GM23338 (cell line): ENCODE results near the gene EVI5. TPM values are rescaled to one million over a fixed set of nuclear protein-coding genes. Genes with fewer than 3 reads are reported as not detected.

Experiments
- ATAC-seq: fragments of 200-7000 bp; cut with Tn5 transposase; 3 replicates; pipeline ENCODE4 v1.9.1; 2020
- DNase-seq: peaks from one replicate; pipeline ENCODE4 v3.0.0-alpha.2; 2015; ENCODE audit warnings: low spot score
- H2AFZ ChIP-seq: fragments of 200-600 bp; sonication (generic); 2 replicates; pipeline ENCODE4 v1.8.0; 2016; ENCODE audit warnings: antibody characterized with exemption, mild to moderate bottlenecking, moderate library complexity
- H3F3A ChIP-seq: fragments of 200-600 bp; sonication (generic); replicated peaks from 2 replicates; pipeline ENCODE4 v1.8.0; 2017; ENCODE audit warnings: antibody characterized with exemption, mixed run types, low read depth
- H3K27ac ChIP-seq: fragments of 200-600 bp; sonication (generic); 2 replicates; pipeline ENCODE4 v1.6.1; 2016; ENCODE audit warnings: low read depth
- H3K27me3 ChIP-seq: fragments of 200-600 bp; sonication (generic); 2 replicates; pipeline ENCODE4 v1.8.0; 2016; ENCODE audit warnings: mild to moderate bottlenecking, mixed run types, moderate library complexity; ENCODE audit not compliant: insufficient read depth
- H3K36me3 ChIP-seq: fragments of 200-600 bp; sonication (generic); 2 replicates; pipeline ENCODE4 v1.8.0; 2016; ENCODE audit warnings: mild to moderate bottlenecking; ENCODE audit not compliant: insufficient read depth
- H3K4me1 ChIP-seq: fragments of 200-600 bp; sonication (generic); 2 replicates; pipeline ENCODE4 v1.8.0; 2016; ENCODE audit warnings: mild to moderate bottlenecking, moderate library complexity; ENCODE audit not compliant: insufficient read depth
- H3K4me2 ChIP-seq: fragments of 200-600 bp; sonication (generic); 2 replicates; pipeline ENCODE4 v1.7.1; 2017; ENCODE audit warnings: mixed run types
- H3K4me3 ChIP-seq: fragments of 200-600 bp; sonication (generic); 2 replicates; pipeline ENCODE4 v1.6.1; 2016; ENCODE audit warnings: mixed run types
- H3K79me2 ChIP-seq: fragments of 200-600 bp; sonication (generic); replicated peaks from 2 replicates; pipeline ENCODE4 v1.8.0; 2017; ENCODE audit warnings: mild to moderate bottlenecking; ENCODE audit not compliant: insufficient read depth
- H3K9me2 ChIP-seq: fragments of 200-600 bp; sonication (generic); 2 replicates; pipeline ENCODE4 v1.8.0; 2017; ENCODE audit not compliant: insufficient read depth
- H4K20me1 ChIP-seq: fragments of 200-600 bp; sonication (generic); replicated peaks from 2 replicates; pipeline ENCODE4 v1.8.0; 2017; ENCODE audit warnings: mild to moderate bottlenecking; ENCODE audit not compliant: insufficient read depth
- H3K27ac Mint-ChIP-seq: 2 replicates; pipeline ENCODE4 v1.8.0; 2020; ENCODE audit warnings: inconsistent platforms, mild to moderate bottlenecking, moderate library complexity, mixed read lengths
- H3K27me3 Mint-ChIP-seq: 3 replicates; pipeline ENCODE4 v1.8.0; 2022; ENCODE audit warnings: low read depth, mild to moderate bottlenecking, moderate library complexity, mixed read lengths, inconsistent platforms; ENCODE audit not compliant: insufficient read depth, poor library complexity
- H3K36me3 Mint-ChIP-seq: 3 replicates; pipeline ENCODE4 v1.8.0; 2021; ENCODE audit warnings: low read depth, mild to moderate bottlenecking, inconsistent platforms, moderate library complexity, mixed read lengths
- H3K4me1 Mint-ChIP-seq: 3 replicates; pipeline ENCODE4 v1.8.0; 2020; ENCODE audit warnings: mild to moderate bottlenecking, inconsistent platforms, mixed read lengths
- H3K4me3 Mint-ChIP-seq: 3 replicates; pipeline ENCODE4 v1.8.0; 2021; ENCODE audit warnings: moderate library complexity, mild to moderate bottlenecking, inconsistent platforms, mixed read lengths
- H3K9me3 Mint-ChIP-seq: 3 replicates; pipeline ENCODE4 v1.8.0; 2020; ENCODE audit warnings: moderate library complexity, mild to moderate bottlenecking, inconsistent platforms, mixed read lengths
- CREB1 ChIP-seq: fragments of 250-450 bp; sonication (Bioruptor Pico); IDR thresholded peaks from 2 replicates; pipeline ENCODE4 v1.5.0; 2020; ENCODE audit warnings: low read depth, mild to moderate bottlenecking, moderate library complexity
- CTCF ChIP-seq, 2 experiments: fragments of 200-600 bp in 1 of 2; sonication (generic) in 1 of 2; conservative IDR thresholded peaks; 2 replicates each; pipeline versions ENCODE4 v1.5.1 to v1.6.1; 2016 to 2017; ENCODE audit warnings: antibody characterized with exemption in 2 of 2, low read depth in 2 of 2, mild to moderate bottlenecking in 2 of 2, moderate library complexity in 1 of 2
- ETS1 ChIP-seq: IDR thresholded peaks from 2 replicates; pipeline ENCODE4 v1.6.1; 2016; ENCODE audit warnings: antibody characterized with exemption
- EZH2 ChIP-seq: fragments of 200-600 bp; sonication (generic); IDR thresholded peaks from one replicate; pipeline ENCODE4 v1.8.0; 2017; ENCODE audit warnings: antibody characterized with exemption, mild to moderate bottlenecking, low read depth; ENCODE audit not compliant: unreplicated experiment
- EZH2phosphoT487 ChIP-seq: fragments of 200-600 bp; sonication (generic); IDR thresholded peaks from one replicate; pipeline ENCODE4 v1.8.1; 2018; ENCODE audit warnings: antibody characterized with exemption; ENCODE audit not compliant: unreplicated experiment
- JUNB ChIP-seq: IDR thresholded peaks from one replicate; pipeline ENCODE4 v1.6.1; 2016; ENCODE audit warnings: antibody characterized with exemption; ENCODE audit not compliant: unreplicated experiment
- NANOG ChIP-seq: IDR thresholded peaks from 2 replicates; pipeline ENCODE4 v1.6.1; 2016; ENCODE audit warnings: antibody characterized with exemption, borderline replicate concordance
- POLR2AphosphoS5 ChIP-seq: IDR thresholded peaks from 2 replicates; pipeline ENCODE4 v1.6.1; 2016; ENCODE audit warnings: antibody characterized with exemption, low read depth
- REST ChIP-seq: IDR thresholded peaks from one replicate; pipeline ENCODE4 v1.6.1; 2018; ENCODE audit warnings: antibody characterized with exemption; ENCODE audit not compliant: unreplicated experiment
- STAT1 ChIP-seq: IDR thresholded peaks from one replicate; pipeline ENCODE4 v1.6.1; 2016; ENCODE audit warnings: antibody characterized with exemption; ENCODE audit not compliant: unreplicated experiment
- ZNF114 ChIP-seq: fragments of 250-450 bp; sonication (Bioruptor Pico); IDR thresholded peaks from 2 replicates; pipeline ENCODE4 v1.5.0; 2020; ENCODE audit warnings: mild to moderate bottlenecking, moderate library complexity
- ZNF331 ChIP-seq: fragments of 250-450 bp; sonication (Bioruptor Pico); IDR thresholded peaks from 2 replicates; pipeline ENCODE4 v1.5.0; 2020; ENCODE audit warnings: low read depth, mild to moderate bottlenecking, moderate library complexity
- ZNF462 ChIP-seq: fragments of 250-450 bp; sonication (Bioruptor Pico); IDR thresholded peaks from 2 replicates; pipeline ENCODE4 v1.5.0; 2020; ENCODE audit warnings: mild to moderate bottlenecking, moderate library complexity
- polyA plus RNA-seq: library from polyadenylated mRNA; unstranded; fragments of >200 nt; fragmentation: Nextera tagmentation; extraction: Ambion mirVana; gene quantifications from 2 replicates; pipeline ENCODE4 v1.2.1, GENCODE V29; 2016
- total RNA-seq: library from RNA; depleted of rRNA; stranded (reverse); fragments of >200 nt; shearing (Covaris generic); gene quantifications from 2 replicates; pipeline ENCODE4 v1.2.3, GENCODE V29; 2014

Gene EVI5
- total and polyA plus RNA-seq, 2 experiments from 2014 or later: 15.6 to 24.8 TPM

- H3K27ac Mint-ChIP-seq: peak overlapping the region; percentile 95
- H3K9me3 Mint-ChIP-seq: no peaks in the 10 kb centered on the region
- no peak overlapping the region for H2AFZ ChIP-seq
Observed at GRCh38 chr1:92792340-92792782, 7.5 kb upstream of the EVI5 start.

More at GRCh38 chr1:92792340-92792782, 7.5 kb upstream of the EVI5 start:
- H3F3A ChIP-seq: no peaks in the 10 kb centered on the region
- Mint-ChIP-seq H3K27me3 (no peaks in the 10 kb centered on the region), H3K4me3 (peak overlapping the region; percentile 65), H3K4me1 (peaks cover 17% of the 10 kb centered on the region), H3K36me3 (no peaks in the 10 kb centered on the region)
- no peaks in the 10 kb centered on the region for H3K9me2 ChIP-seq
- TF ChIP-seq REST (no peak), JUNB (no peak), EZH2 (no peak), POLR2AphosphoS5 (no peak), ZNF331 (CRISPR knock-in tag) (no peak), NANOG (no peak), CREB1 (CRISPR knock-in tag) (no peak), STAT1 (no peak), ETS1 (no peak), CTCF (conservative IDR thresholded peaks at IDR 0.05; ENCODE audit: low read depth in 2 of 2) (no peak), EZH2phosphoT487 (no peak), ZNF114 (CRISPR knock-in tag) (no peak), ZNF462 (CRISPR knock-in tag) (no peak)
- H3K27me3 ChIP-seq: no peaks in the 10 kb centered on the region
- peak overlapping the region; percentile 6 for H3K4me2 ChIP-seq
- H3K79me2 ChIP-seq: no peaks in the 10 kb centered on the region
- H3K4me3 ChIP-seq: 0 out of 2 replicates have a peak overlapping the region, but pooled peaks have one; percentile 6
- DNase-seq (peak; percentile 87), ATAC-seq (peak; percentile 97)
- H3K27ac ChIP-seq: no peak overlapping the region
- peaks cover 4% of the 10 kb centered on the region; the same call in 1 of the 2 replicates for H3K4me1 ChIP-seq
- no peaks in the 10 kb centered on the region for H4K20me1 ChIP-seq
- H3K36me3 ChIP-seq: no peaks in the 10 kb centered on the region
